Stomach (tissue), 9 donors: ENCODE data around the gene MYO10. TPM values are rescaled to one million over a fixed set of nuclear protein-coding genes. Genes with fewer than 3 reads are reported as not detected.

Experiments
- DNase-seq, 2 donors: peaks; one replicate each; pipeline versions ENCODE4 v3.0.0 to v3.0.0-alpha.2; 2013 to 2019
- H3K27ac ChIP-seq, 5 donors: fragments of 200-600 bp in 4 of 5; sonication (generic) in 4 of 5; one replicate each; pipeline ENCODE4 v1.5.1; 2013 to 2019; ENCODE audit warnings: mild to moderate bottlenecking in 1 of 5, moderate library complexity in 1 of 5
- H3K27me3 ChIP-seq, 3 donors: fragments of 200-600 bp; sonication (generic); one replicate each; pipeline ENCODE4 v1.5.1; 2017 to 2019; ENCODE audit warnings: mixed run types in 1 of 3
- H3K36me3 ChIP-seq, 4 donors: fragments of 200-600 bp; sonication (generic); 1 replicate in 3 of 4; 2 replicates in 1 of 4; pipeline ENCODE4 v1.5.1; 2016 to 2019
- H3K4me1 ChIP-seq, 4 donors: fragments of 200-600 bp; sonication (generic); one replicate each; pipeline ENCODE4 v1.5.1; 2016 to 2019
- H3K4me3 ChIP-seq, 4 donors: fragments of 200-600 bp; sonication (generic) in 3 of 4; one replicate each; pipeline ENCODE4 v1.5.1; 2016 to 2019; ENCODE audit warnings: mild to moderate bottlenecking in 1 of 4
- H3K9me3 ChIP-seq, 4 donors: fragments of 200-600 bp; sonication (generic); one replicate each; pipeline ENCODE4 v1.5.1; 2016 to 2019
- EP300 ChIP-seq: sonication (generic); formaldehyde crosslinking; IDR thresholded peaks from one replicate; pipeline ENCODE4 v1.6.1; 2017; ENCODE audit warnings: antibody characterized with exemption
- POLR2A ChIP-seq, 4 donors: fragments of 450-650 bp; IDR thresholded peaks; one replicate each; pipeline ENCODE4 v1.6.1; 2016; ENCODE audit warnings: antibody characterized with exemption in 4 of 4, control low read depth in 2 of 4, mild to moderate bottlenecking in 1 of 4, moderate library complexity in 1 of 4
- POLR2AphosphoS5 ChIP-seq, 3 donors: sonication (generic); formaldehyde crosslinking; IDR thresholded peaks; one replicate each; pipeline ENCODE4 v1.6.1; 2016; ENCODE audit warnings: antibody characterized with exemption in 3 of 3
- WGBS, 5 donors: extraction: QIAGEN DNeasy Blood & Tissue Kit in 3 of 5; methylation state at CpG; one replicate each; pipeline versions ENCODE4 v1.1.5 to v1.1.7; 2013 to 2018; 5-methylcytosine and 5-hydroxymethylcytosine counted together
- intact Hi-C: fragments of 100-400 bp; cut with DNase I; formaldehyde crosslinking; loops from one replicate; pipeline ENCODE4 v1.15.1; 2023; ENCODE audit warnings: low total_unique reads
- polyA plus RNA-seq, 3 donors: library from polyadenylated mRNA; stranded (reverse); fragments of 200-250 nt; gene quantifications; one replicate each; pipeline ENCODE4 v1.2.3, GENCODE V29; 2013
- total RNA-seq, 5 donors: library from RNA; depleted of rRNA; stranded (reverse); fragments of >200 nt; gene quantifications; one replicate each; pipeline versions ENCODE4 v1.1.0 to v1.2.3, GENCODE V29; 2014 to 2016
- TF ChIP-seq, protein P1 (sequence below), 7 experiments: fragments of 450-650 bp in 4 of 7; fragments of 200-600 bp in 3 of 7; sonication (generic) in 3 of 7; IDR thresholded peaks; one replicate each; pipeline ENCODE4 v1.5.1; 2016 to 2019; ENCODE audit warnings: antibody characterized with exemption in 7 of 7, control low read depth in 2 of 7, mild to moderate bottlenecking in 1 of 7
- donor health status: healthy with polysubstance abuse.
- donor health status: Bipolar disorder and iron deficiency.
- donor health status: healthy.

The MYO10 gene
- total and polyA plus RNA-seq, 8 donors = 6.8 to 233 (median 76.5) TPM

DNA sequence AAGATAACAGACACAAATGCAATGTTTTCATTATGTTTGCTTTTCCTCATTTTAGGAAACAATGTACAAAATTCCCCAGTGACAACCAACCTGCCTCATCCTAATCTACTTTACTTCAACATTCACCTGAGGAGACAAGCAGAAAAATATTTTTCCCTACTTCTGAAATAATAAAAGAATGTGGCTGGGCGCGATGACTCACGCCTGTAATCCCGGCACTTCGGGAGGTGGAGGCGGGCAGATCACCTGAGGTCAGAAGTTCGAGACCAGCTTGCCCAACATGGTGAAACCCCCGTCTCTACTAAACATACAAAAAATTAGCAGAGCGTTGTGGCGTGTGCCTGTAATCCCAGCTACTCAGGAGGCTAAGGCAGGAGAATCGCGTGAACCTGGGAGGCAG lies 36.9 kb downstream of the MYO10 start:
- Histone ChIP-seq H3K9me3 (no peaks in the 10 kb centered on the region), H3K4me1 (peaks cover 57 to 88% (median 68%) of the 10 kb centered on the region in 4 donors), H3K27me3 (no peaks in the 10 kb centered on the region), H3K36me3 (no peaks in the 10 kb centered on the region), H3K4me3 (no peak overlapping the region), H3K27ac (peak overlapping the region in 1 of 5 donors; percentile 24)
- TF ChIP-seq EP300 = no peak
- no peak for TF ChIP-seq POLR2AphosphoS5 (IDR thresholded peaks at IDR 0.05)
- TF ChIP-seq, protein P1, sequence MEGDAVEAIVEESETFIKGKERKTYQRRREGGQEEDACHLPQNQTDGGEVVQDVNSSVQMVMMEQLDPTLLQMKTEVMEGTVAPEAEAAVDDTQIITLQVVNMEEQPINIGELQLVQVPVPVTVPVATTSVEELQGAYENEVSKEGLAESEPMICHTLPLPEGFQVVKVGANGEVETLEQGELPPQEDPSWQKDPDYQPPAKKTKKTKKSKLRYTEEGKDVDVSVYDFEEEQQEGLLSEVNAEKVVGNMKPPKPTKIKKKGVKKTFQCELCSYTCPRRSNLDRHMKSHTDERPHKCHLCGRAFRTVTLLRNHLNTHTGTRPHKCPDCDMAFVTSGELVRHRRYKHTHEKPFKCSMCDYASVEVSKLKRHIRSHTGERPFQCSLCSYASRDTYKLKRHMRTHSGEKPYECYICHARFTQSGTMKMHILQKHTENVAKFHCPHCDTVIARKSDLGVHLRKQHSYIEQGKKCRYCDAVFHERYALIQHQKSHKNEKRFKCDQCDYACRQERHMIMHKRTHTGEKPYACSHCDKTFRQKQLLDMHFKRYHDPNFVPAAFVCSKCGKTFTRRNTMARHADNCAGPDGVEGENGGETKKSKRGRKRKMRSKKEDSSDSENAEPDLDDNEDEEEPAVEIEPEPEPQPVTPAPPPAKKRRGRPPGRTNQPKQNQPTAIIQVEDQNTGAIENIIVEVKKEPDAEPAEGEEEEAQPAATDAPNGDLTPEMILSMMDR (IDR thresholded peaks at IDR 0.05) = no peak
- TF ChIP-seq POLR2A (IDR thresholded peaks at IDR 0.05) = no peak
- WGBS, 5 donors = 71 to 88% (median 79%) methylated on average over 12 of the region's 12 CpGs
- DNase-seq = no peak
- intact Hi-C loops = no loop called here

DNA sequence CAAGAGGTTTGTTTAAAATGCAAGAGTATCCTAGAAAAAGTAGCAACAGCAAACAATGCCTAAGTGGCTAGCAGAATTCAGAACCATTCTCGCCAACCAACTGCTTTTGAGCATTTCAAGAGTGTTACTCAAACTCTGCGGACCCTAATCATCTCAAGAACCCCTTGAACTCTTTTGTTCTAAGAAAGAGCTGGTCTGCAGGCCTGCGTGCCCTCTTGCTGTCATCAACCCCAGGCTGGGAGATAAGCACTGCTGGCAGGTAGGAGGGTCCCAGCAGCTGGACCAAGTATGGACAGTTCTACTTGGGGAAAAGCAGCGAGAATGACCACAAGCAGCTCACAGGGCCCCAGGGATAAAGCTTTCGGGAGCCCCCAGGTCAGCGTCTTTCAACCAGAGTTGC lies 38.3 kb downstream of the MYO10 start:
- no peak for DNase-seq

GRCh38 chr5:16897284-16897704 lies 38.8 kb downstream of the MYO10 start:
- Histone ChIP-seq H3K4me3 (no peak overlapping the region), H3K36me3 (no peaks in the 10 kb centered on the region), H3K27me3 (no peaks in the 10 kb centered on the region), H3K4me1 (peaks cover 46 to 77% (median 62%) of the 10 kb centered on the region in 4 donors), H3K27ac (peak overlapping the region; percentile 20 to 76 (median 73)), H3K9me3 (no peaks in the 10 kb centered on the region)
- WGBS, 5 donors = 13 to 36% (median 30%) methylated on average over 7 of the region's 7 CpGs
- no peak for TF ChIP-seq EP300
- TF ChIP-seq POLR2AphosphoS5 (IDR thresholded peaks at IDR 0.05) = no peak
- no peak for TF ChIP-seq POLR2A (IDR thresholded peaks at IDR 0.05)
- TF ChIP-seq, protein P1 (IDR thresholded peaks at IDR 0.05) = no peak
- DNase-seq = peak in 1 of 2 donors; percentile 57
- intact Hi-C loops = no loop called here

More for the DNA sequence above, 38.3 kb downstream of the MYO10 start:
- peaks cover 50 to 82% (median 63%) of the 10 kb centered on the region in 4 donors for H3K4me1 ChIP-seq
- no peak overlapping the region for H3K4me3 ChIP-seq
- 83 to 87% (median 84%) methylated on average over 6 of the region's 6 CpGs for WGBS, 5 donors
- H3K27ac ChIP-seq = peak overlapping the region; percentile 20 to 76 (median 47)
- no peak for TF ChIP-seq POLR2AphosphoS5 (IDR thresholded peaks at IDR 0.05)
- TF ChIP-seq, protein P1 (IDR thresholded peaks at IDR 0.05) = no peak
- TF ChIP-seq EP300 = no peak
- TF ChIP-seq POLR2A (IDR thresholded peaks at IDR 0.05) = no peak
- H3K36me3 ChIP-seq = no peaks in the 10 kb centered on the region
- no peaks in the 10 kb centered on the region for H3K27me3 ChIP-seq
- H3K9me3 ChIP-seq = no peaks in the 10 kb centered on the region
- intact Hi-C loops = no loop called here

GRCh38 chr5:16896767-16897166 lies 39.3 kb downstream of the MYO10 start:
- intact Hi-C loops = no loop called here
- Histone ChIP-seq H3K4me1 (peaks cover 46 to 74% (median 63%) of the 10 kb centered on the region in 4 donors), H3K36me3 (no peaks in the 10 kb centered on the region), H3K9me3 (no peaks in the 10 kb centered on the region), H3K4me3 (no peak overlapping the region), H3K27me3 (no peaks in the 10 kb centered on the region), H3K27ac (peak overlapping the region; percentile 33 to 76 (median 59))
- 19 to 46% (median 32%) methylated on average over 4 of the region's 4 CpGs for WGBS, 5 donors
- no peak for DNase-seq
- no peak for TF ChIP-seq POLR2A (IDR thresholded peaks at IDR 0.05)
- TF ChIP-seq EP300 = no peak
- TF ChIP-seq, protein P1 (IDR thresholded peaks at IDR 0.05) = no peak
- no peak for TF ChIP-seq POLR2AphosphoS5 (IDR thresholded peaks at IDR 0.05)
